Measurements from ENCODE around the gene HSPB8. TPM values are rescaled to one million over a fixed set of nuclear protein-coding genes. Genes with fewer than 3 reads are reported as not detected.

HSPB8 gene
- total RNA-seq, 2 donors from 2014 or later, result 9.7 to 10.4 TPM

- H3K27me3 ChIP-seq (ENCODE audit: control insufficient read depth, insufficient read depth, low read length, poor library complexity, severe bottlenecking), result no peaks in the 10 kb centered on the region
Observed at GRCh38 chr12:119229205-119229604, 50.5 kb downstream of the HSPB8 start.

GRCh38 chr12:119229837-119230236 is 51.1 kb downstream of the HSPB8 start:
- Mint-ChIP-seq H3K27me3 (ENCODE audit: insufficient read depth) (peaks cover 10% of the 10 kb centered on the region), H3K27ac (peak overlapping the region; percentile 87), H3K9me3 (peaks cover 4% of the 10 kb centered on the region), H3K36me3 (ENCODE audit: low read depth) (no peaks in the 10 kb centered on the region), H3K4me3 (peak overlapping the region; percentile 47), H3K4me1 (peaks cover 33% of the 10 kb centered on the region)
- no peak for TF ChIP-seq CTCF (conservative IDR thresholded peaks at IDR 0.05)
- 32 to 42% methylated on average over 7 to 9 of the region's 9 CpGs for WGBS, 2 experiments (ENCODE audit: insufficient coverage in 1 of 2, insufficient read length in 1 of 2)
- Histone ChIP-seq H3K4me3 (ENCODE audit: low read length) (peak overlapping the region; percentile 42), H3K27me3 (ENCODE audit: control insufficient read depth, insufficient read depth, low read length, poor library complexity, severe bottlenecking) (no peaks in the 10 kb centered on the region), H3K36me3 (ENCODE audit: control insufficient read depth, insufficient read depth, low read length) (no peaks in the 10 kb centered on the region), H3K4me1 (ENCODE audit: control insufficient read depth, insufficient read depth, low read length) (peaks cover 5% of the 10 kb centered on the region), H3K9me3 (ENCODE audit: control insufficient read depth, low read length) (no peaks in the 10 kb centered on the region), H3K27ac (ENCODE audit: low read depth, low read length) (no peak overlapping the region), H3K9ac (ENCODE audit: extremely low read depth, low read length, poor library complexity, severe bottlenecking) (no peak overlapping the region)
- DNase-seq, result peak; percentile 94

More at GRCh38 chr12:119229205-119229604, 50.5 kb downstream of the HSPB8 start:
- Mint-ChIP-seq H3K4me1 (peaks cover 31% of the 10 kb centered on the region), H3K27me3 (ENCODE audit: insufficient read depth) (peaks cover 10% of the 10 kb centered on the region), H3K27ac (no peak overlapping the region), H3K36me3 (ENCODE audit: low read depth) (no peaks in the 10 kb centered on the region), H3K9me3 (peaks cover 4% of the 10 kb centered on the region), H3K4me3 (no peak overlapping the region)
- 88 to 100% methylated on average over 2 of the region's 2 CpGs for WGBS, 2 experiments (ENCODE audit: insufficient coverage in 1 of 2, insufficient read length in 1 of 2)
- H3K9me3 ChIP-seq (ENCODE audit: control insufficient read depth, low read length), result no peaks in the 10 kb centered on the region
- peak; percentile 63 for DNase-seq
- no peak overlapping the region for H3K4me3 ChIP-seq (ENCODE audit: low read length)
- TF ChIP-seq CTCF (conservative IDR thresholded peaks at IDR 0.05), result peak; percentile 28
- H3K27ac ChIP-seq (ENCODE audit: low read depth, low read length), result no peak overlapping the region
- peaks cover 5% of the 10 kb centered on the region for H3K4me1 ChIP-seq (ENCODE audit: control insufficient read depth, insufficient read depth, low read length)
- H3K36me3 ChIP-seq (ENCODE audit: control insufficient read depth, insufficient read depth, low read length), result no peaks in the 10 kb centered on the region
- H3K9ac ChIP-seq (ENCODE audit: extremely low read depth, low read length, poor library complexity, severe bottlenecking), result no peak overlapping the region

GRCh38 chr12:119230807-119231206 is 52.1 kb downstream of the HSPB8 start:
- Histone ChIP-seq H3K27ac (ENCODE audit: low read depth, low read length) (no peak overlapping the region), H3K36me3 (ENCODE audit: control insufficient read depth, insufficient read depth, low read length) (no peaks in the 10 kb centered on the region), H3K9me3 (ENCODE audit: control insufficient read depth, low read length) (no peaks in the 10 kb centered on the region), H3K4me3 (ENCODE audit: low read length) (no peak overlapping the region), H3K27me3 (ENCODE audit: control insufficient read depth, insufficient read depth, low read length, poor library complexity, severe bottlenecking) (no peaks in the 10 kb centered on the region), H3K4me1 (ENCODE audit: control insufficient read depth, insufficient read depth, low read length) (peaks cover 5% of the 10 kb centered on the region), H3K9ac (ENCODE audit: extremely low read depth, low read length, poor library complexity, severe bottlenecking) (no peak overlapping the region)
- Mint-ChIP-seq H3K9me3 (peaks cover 4% of the 10 kb centered on the region), H3K27me3 (ENCODE audit: insufficient read depth) (peaks cover 10% of the 10 kb centered on the region), H3K36me3 (ENCODE audit: low read depth) (no peaks in the 10 kb centered on the region), H3K4me1 (peaks cover 38% of the 10 kb centered on the region), H3K4me3 (no peak overlapping the region), H3K27ac (peak overlapping the region; percentile 5)
- TF ChIP-seq CTCF (conservative IDR thresholded peaks at IDR 0.05), result no peak
- WGBS, 2 experiments (ENCODE audit: insufficient coverage in 1 of 2, insufficient read length in 1 of 2), result 97 to 100% methylated on average over 4 to 5 of the region's 5 CpGs
- no peak for DNase-seq

Measured in endodermal cell (in vitro differentiated cells).